Thoracic aorta (tissue), 2 donors: ENCODE measurements around the gene ANKRD37. TPM values are rescaled to one million over a fixed set of nuclear protein-coding genes. Genes with fewer than 3 reads are reported as not detected.

ENCODE experiments used
- ATAC-seq: fragments of 150-250 bp; one replicate; pipeline ENCODE4 v1.8.0; 2017; ENCODE audit warnings: low read depth; ENCODE audit not compliant: insufficient number of reproducible peaks, low FRiP score
- DNase-seq: peaks from one replicate; pipeline ENCODE4 v3.0.0-alpha.2; 2020; ENCODE audit warnings: low spot score
- H3K27ac ChIP-seq, 2 donors: fragments of 200-600 bp; sonication (generic); 1 replicate in 1 of 2; 2 replicates in 1 of 2; pipeline ENCODE4 v1.5.1; 2016; ENCODE audit warnings: mild to moderate bottlenecking in 2 of 2, moderate library complexity in 2 of 2
- H3K27me3 ChIP-seq: fragments of 200-600 bp; sonication (generic); replicated peaks from 2 replicates; pipeline ENCODE4 v1.6.0; 2016; ENCODE audit warnings: mild to moderate bottlenecking; ENCODE audit not compliant: insufficient read depth
- H3K36me3 ChIP-seq: fragments of 200-600 bp; sonication (generic); one replicate; pipeline ENCODE4 v1.5.1; 2016
- H3K4me1 ChIP-seq, 2 donors: fragments of 200-600 bp; sonication (generic); 1 replicate in 1 of 2; 2 replicates in 1 of 2; pipeline versions ENCODE4 v1.5.1 to v1.6.0; 2016; ENCODE audit warnings: low read depth in 2 of 2, mild to moderate bottlenecking in 1 of 2; ENCODE audit not compliant: control insufficient read depth in 1 of 2
- H3K4me3 ChIP-seq: fragments of 200-600 bp; sonication (generic); 2 replicates; pipeline ENCODE4 v1.5.1; 2016; ENCODE audit warnings: mild to moderate bottlenecking
- H3K9me3 ChIP-seq: fragments of 200-600 bp; sonication (generic); 2 replicates; pipeline ENCODE4 v1.5.1; 2016
- total RNA-seq, 2 donors: library from RNA; depleted of rRNA; stranded (reverse); fragments of >200 nt; gene quantifications; one replicate each; pipeline versions ENCODE4 v1.1.0 to v1.2.3, GENCODE V29; 2016
- TF ChIP-seq, protein P1 (sequence below): fragments of 200-600 bp; sonication (generic); IDR thresholded peaks from one replicate; pipeline ENCODE4 v1.5.1; 2019; ENCODE audit warnings: antibody characterized with exemption

ANKRD37 gene
- total RNA-seq, 2 donors from 2014 or later, result 15.7 to 24.2 TPM

DNA sequence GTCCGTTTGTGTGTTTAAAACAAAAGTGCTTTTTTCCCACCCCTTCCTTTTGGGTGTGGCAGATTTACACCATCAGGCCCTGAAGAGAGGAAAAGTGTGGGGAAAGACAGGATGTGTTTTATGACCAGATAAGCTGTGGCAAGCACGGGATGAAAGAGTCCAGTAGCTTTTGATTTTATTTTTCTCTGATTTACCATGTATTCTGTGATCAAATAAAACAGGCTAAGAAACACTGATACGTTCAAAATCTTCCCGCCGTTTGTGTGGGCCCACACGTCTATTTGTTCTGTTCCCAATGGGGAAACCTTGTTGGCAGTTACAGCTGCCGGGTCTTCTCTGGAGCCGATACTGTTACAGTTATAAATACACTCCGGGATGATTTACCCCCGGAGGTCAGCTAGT lies 11.7 kb upstream of the ANKRD37 start:
- Histone ChIP-seq H3K4me3 (peak overlapping the region; percentile 27), H3K4me1 (peaks cover 3 to 11% of the 10 kb centered on the region in 2 donors), H3K27ac (no peak overlapping the region), H3K36me3 (no peaks in the 10 kb centered on the region), H3K9me3 (no peaks in the 10 kb centered on the region), H3K27me3 (no peaks in the 10 kb centered on the region)
- TF ChIP-seq, protein P1, sequence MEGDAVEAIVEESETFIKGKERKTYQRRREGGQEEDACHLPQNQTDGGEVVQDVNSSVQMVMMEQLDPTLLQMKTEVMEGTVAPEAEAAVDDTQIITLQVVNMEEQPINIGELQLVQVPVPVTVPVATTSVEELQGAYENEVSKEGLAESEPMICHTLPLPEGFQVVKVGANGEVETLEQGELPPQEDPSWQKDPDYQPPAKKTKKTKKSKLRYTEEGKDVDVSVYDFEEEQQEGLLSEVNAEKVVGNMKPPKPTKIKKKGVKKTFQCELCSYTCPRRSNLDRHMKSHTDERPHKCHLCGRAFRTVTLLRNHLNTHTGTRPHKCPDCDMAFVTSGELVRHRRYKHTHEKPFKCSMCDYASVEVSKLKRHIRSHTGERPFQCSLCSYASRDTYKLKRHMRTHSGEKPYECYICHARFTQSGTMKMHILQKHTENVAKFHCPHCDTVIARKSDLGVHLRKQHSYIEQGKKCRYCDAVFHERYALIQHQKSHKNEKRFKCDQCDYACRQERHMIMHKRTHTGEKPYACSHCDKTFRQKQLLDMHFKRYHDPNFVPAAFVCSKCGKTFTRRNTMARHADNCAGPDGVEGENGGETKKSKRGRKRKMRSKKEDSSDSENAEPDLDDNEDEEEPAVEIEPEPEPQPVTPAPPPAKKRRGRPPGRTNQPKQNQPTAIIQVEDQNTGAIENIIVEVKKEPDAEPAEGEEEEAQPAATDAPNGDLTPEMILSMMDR, result no peak
- no peak for DNase-seq
- no peak for ATAC-seq

DNA sequence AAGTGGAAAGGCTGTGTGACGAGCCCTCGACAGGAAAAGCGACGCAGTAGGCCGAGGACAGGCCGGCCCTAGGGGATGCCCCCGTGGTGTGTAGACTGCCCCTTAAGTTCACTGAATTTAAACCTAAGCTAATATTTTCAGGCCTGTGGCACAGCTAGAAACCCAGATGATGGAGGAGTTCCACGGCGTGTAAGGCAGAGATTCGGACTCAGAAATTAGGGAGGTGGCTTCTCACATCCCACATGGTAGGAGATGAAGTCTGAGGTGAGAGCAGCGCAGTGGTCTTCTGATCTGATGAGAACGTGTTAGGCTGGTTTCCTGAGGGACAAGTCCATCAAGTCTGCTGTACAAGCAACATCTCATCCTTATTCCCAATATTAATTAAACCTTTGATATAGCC lies 8.7 kb upstream of the ANKRD37 start:
- no peak for ATAC-seq
- H3K36me3 ChIP-seq, result no peaks in the 10 kb centered on the region

DNA sequence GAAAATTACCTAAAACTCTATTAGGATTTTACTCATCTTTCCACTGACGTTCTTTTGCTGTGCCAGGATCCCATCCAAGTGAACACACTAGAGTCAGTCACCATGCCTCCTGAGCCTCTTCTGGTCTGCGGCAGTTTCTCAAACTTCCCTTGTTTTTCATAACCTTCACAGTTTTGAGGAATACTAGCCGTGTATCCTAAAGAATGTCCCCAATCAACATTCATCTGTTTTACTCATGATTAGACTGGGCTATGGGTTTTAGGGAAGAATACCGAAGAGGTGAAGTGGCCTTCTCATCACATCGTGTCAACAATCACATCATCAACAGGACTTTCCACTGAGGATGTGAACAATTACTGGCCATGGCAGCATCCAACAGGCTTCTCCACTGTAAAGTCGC lies 5.7 kb upstream of the ANKRD37 start:
- Histone ChIP-seq H3K4me3 (no peak overlapping the region), H3K9me3 (no peaks in the 10 kb centered on the region), H3K27me3 (no peaks in the 10 kb centered on the region), H3K36me3 (no peaks in the 10 kb centered on the region), H3K27ac (no peak overlapping the region), H3K4me1 (peaks cover 0 to 7% of the 10 kb centered on the region in 2 donors)
- no peak for ATAC-seq
- no peak for DNase-seq
- TF ChIP-seq, protein P1, result no peak

More for the DNA sequence above, 8.7 kb upstream of the ANKRD37 start:
- Histone ChIP-seq H3K9me3 (no peaks in the 10 kb centered on the region), H3K27me3 (no peaks in the 10 kb centered on the region), H3K27ac (no peak overlapping the region), H3K4me1 (peaks cover 3 to 11% of the 10 kb centered on the region in 2 donors), H3K4me3 (no peak overlapping the region)
- no peak for DNase-seq
- TF ChIP-seq, protein P1, result no peak

DNA sequence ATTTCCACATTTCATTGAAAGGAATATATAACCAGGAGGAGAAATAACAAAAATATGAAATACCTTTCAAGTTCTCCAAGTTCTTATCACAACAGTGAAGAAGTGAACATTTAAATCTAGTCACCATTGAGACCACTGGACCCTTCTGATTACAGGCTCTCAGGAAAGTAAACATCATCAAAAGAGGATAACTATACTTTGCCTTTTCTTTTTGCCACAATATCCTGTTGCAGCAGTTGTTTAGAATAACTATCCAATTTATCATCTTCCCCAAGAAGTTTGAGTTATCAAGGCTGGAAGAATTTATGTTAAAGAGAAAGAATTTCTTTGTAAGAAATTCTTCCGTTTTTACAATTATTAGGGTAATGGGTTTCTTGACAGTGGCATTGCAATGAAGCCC lies 4.5 kb upstream of the ANKRD37 start:
- no peak overlapping the region for H3K27ac ChIP-seq
- TF ChIP-seq, protein P1, result no peak
- no peak for ATAC-seq

DNA sequence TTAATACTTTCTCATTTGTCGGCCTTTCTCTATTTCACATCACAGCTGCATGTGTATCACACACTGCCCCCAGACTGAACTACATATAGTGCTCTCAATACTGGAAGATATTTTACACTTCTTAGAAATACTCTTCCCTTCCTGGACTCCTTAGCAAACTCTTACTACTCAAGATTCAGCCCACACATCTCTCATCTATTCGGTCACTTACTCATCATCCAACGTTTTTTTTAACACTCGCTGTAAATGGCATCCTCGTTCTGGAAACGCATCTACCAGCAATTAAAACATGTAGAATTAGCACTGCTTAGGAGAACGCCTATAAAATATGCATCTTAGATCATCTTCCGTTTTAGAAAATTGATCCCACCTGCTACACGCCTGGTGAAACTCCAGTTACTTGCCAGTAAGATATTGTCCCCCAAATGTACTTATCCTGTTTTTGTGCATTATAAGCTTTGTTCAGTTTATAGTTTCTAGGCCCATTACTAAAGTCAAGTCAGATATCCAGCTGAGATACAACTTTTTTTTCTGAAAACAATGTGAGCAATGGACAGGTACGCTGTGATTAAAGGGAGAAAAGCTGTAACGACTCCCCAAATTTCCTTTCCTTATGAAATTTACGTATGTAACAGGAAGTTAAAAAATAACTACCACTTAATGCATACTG lies 1.9 kb upstream of the ANKRD37 start:
- Histone ChIP-seq H3K9me3 (no peaks in the 10 kb centered on the region), H3K4me1 (peaks cover 6 to 21% of the 10 kb centered on the region in 2 donors), H3K27me3 (no peaks in the 10 kb centered on the region), H3K4me3 (peak overlapping the region; percentile 95), H3K27ac (peak overlapping the region in 1 of 2 donors; percentile 98), H3K36me3 (no peaks in the 10 kb centered on the region)
- TF ChIP-seq, protein P1, result no peak
- ATAC-seq, result no peak
- DNase-seq, result no peak

More for the DNA sequence above, 4.5 kb upstream of the ANKRD37 start:
- Histone ChIP-seq H3K27me3 (no peaks in the 10 kb centered on the region), H3K4me3 (no peak overlapping the region), H3K9me3 (no peaks in the 10 kb centered on the region), H3K4me1 (peaks cover 0 to 7% of the 10 kb centered on the region in 2 donors), H3K36me3 (no peaks in the 10 kb centered on the region)
- no peak for DNase-seq
